ENCODE measurements around the gene NBDY. TPM values are rescaled to one million over a fixed set of nuclear protein-coding genes. Genes with fewer than 3 reads are reported as not detected.

The NBDY gene
- total and polyA plus RNA-seq, 4 donors: 0.84 to 10.4 (median 5.2) TPM

- Histone ChIP-seq H3K27me3 (ENCODE audit: control insufficient read depth in 4 of 4, insufficient read depth in 4 of 4, low read length in 3 of 4) (no peaks in the 10 kb centered on the region), H3K4me3 (ENCODE audit: low read depth in 1 of 3, low read length in 3 of 3) (no peak overlapping the region), H3K36me3 (ENCODE audit: control insufficient read depth in 4 of 4, insufficient read depth in 3 of 4, low read depth in 1 of 4, low read length in 3 of 4) (no peaks in the 10 kb centered on the region), H3K9ac (ENCODE audit: low read depth in 1 of 2, low read length in 2 of 2) (no peak overlapping the region), H3K4me1 (ENCODE audit: control insufficient read depth in 4 of 4, insufficient read depth in 4 of 4, low read length in 3 of 4) (peaks cover 0 to 21% (median 8%) of the 10 kb centered on the region in 4 donors), H3K27ac (ENCODE audit: low read depth in 1 of 2, low read length in 2 of 2) (no peak overlapping the region), H3K9me3 (ENCODE audit: control insufficient read depth in 4 of 4, low read length in 3 of 4) (no peaks in the 10 kb centered on the region)
- TF ChIP-seq MAX (IDR thresholded peaks at IDR 0.05) (no peak), SP1 (IDR thresholded peaks at IDR 0.05) (no peak), JUND (IDR thresholded peaks at IDR 0.05) (no peak), CTCF (IDR thresholded peaks at IDR 0.05; ENCODE audit: low read depth, low read length, missing input control) (no peak), HNF4A (conservative IDR thresholded peaks at IDR 0.05) (no peak), NR2F2 (IDR thresholded peaks at IDR 0.05) (no peak), YY1 (IDR thresholded peaks at IDR 0.05) (no peak), HNF4G (IDR thresholded peaks at IDR 0.05) (no peak), FOXA2 (IDR thresholded peaks at IDR 0.05) (no peak), EGR1 (IDR thresholded peaks at IDR 0.05; ENCODE audit: low read depth in 2 of 2) (no peak), RAD21 (IDR thresholded peaks at IDR 0.05) (no peak), TAF1 (conservative IDR thresholded peaks at IDR 0.05) (no peak), RXRA (IDR thresholded peaks at IDR 0.05) (no peak), FOXA1 (IDR thresholded peaks at IDR 0.05) (no peak), REST (IDR thresholded peaks at IDR 0.05) (no peak), GABPA (IDR thresholded peaks at IDR 0.05 in 1 of 2, conservative IDR thresholded peaks at IDR 0.05 in 1 of 2) (no peak), ZBTB33 (IDR thresholded peaks at IDR 0.05) (no peak)
- TF ChIP-seq, protein P1, sequence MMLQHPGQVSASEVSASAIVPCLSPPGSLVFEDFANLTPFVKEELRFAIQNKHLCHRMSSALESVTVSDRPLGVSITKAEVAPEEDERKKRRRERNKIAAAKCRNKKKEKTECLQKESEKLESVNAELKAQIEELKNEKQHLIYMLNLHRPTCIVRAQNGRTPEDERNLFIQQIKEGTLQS (IDR thresholded peaks at IDR 0.05): no peak
- 41% methylated on average over 2 of the region's 2 CpGs for WGBS
- no peak for DNase-seq (ENCODE audit: low spot score)
These were observed 722 bp upstream of the NBDY start for GRCh38 chrX:56728321-56728720.
